SH-SY5Y (cell line): ENCODE data around the gene SNCAIP.

Source experiments
- GATA2 ChIP-seq: IDR thresholded peaks from 2 replicates; pipeline ENCODE4 v1.6.1; 2011; ENCODE audit warnings: mild to moderate bottlenecking, low read depth, low read length
- GATA3 ChIP-seq: IDR thresholded peaks from 2 replicates; pipeline ENCODE4 v1.6.1; 2011; ENCODE audit warnings: low read depth, mild to moderate bottlenecking, low read length, moderate library complexity

SNCAIP gene

DNA sequence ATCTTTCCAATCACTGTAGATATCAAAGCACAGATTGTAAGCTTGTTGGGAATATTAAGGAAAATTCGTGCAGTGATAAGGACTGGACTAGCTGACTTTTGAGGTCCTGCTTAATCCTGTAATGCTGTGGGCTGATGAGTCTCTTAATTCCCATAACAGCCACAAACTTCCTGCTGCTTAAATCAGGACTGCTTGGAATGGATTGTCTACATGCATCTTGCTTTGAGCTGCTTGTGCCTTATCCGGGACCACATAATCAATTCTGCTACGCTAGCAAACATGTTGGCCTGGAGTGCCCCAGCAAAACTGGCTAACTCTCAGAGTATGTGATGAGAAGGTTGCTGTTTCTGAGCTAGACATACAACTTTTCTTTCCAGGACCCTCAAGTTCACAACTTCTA, 79.6 kb downstream of the SNCAIP start:
- TF ChIP-seq GATA3 (no peak), GATA2 (no peak)

DNA sequence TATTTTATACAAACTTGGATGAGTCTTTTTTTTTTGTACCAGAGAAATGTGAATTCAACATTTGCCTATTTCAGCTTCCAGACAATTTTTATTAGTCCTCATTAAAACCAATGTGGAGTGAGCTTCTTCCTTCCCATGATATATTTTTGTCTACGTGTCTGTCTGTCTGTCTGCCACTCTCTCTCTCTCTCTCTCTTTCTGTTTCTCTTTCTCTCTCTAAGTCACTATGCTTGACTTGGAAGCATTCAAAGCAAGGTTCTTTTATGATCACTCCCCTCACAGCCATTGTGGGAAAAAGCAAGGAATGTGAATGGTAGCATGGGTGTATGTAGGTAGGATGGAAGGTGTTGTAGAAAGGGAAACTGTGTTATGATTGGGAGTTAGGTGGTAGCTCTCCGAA, 80.2 kb downstream of the SNCAIP start:
- no peak for TF ChIP-seq GATA3
- no peak for TF ChIP-seq GATA2

DNA sequence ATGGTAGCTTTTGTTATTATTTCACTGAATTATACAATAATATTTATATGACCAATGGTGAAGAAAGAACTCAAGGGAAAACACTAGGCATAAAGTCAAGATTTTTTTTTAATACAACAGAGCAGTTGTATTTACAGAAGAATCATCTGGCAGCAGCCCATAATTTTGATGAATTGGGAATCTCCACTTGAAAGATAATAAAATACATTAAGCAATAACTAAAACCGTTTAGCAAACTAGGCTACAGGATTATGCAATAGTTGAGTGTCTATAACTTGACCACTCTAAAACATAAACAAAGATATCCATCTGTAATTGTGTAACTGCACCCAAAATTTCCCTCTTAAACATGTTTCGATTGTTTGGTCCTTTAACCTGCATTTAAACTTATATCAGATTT, 80.8 kb downstream of the SNCAIP start:
- TF ChIP-seq GATA2 (no peak), GATA3 (no peak)

DNA sequence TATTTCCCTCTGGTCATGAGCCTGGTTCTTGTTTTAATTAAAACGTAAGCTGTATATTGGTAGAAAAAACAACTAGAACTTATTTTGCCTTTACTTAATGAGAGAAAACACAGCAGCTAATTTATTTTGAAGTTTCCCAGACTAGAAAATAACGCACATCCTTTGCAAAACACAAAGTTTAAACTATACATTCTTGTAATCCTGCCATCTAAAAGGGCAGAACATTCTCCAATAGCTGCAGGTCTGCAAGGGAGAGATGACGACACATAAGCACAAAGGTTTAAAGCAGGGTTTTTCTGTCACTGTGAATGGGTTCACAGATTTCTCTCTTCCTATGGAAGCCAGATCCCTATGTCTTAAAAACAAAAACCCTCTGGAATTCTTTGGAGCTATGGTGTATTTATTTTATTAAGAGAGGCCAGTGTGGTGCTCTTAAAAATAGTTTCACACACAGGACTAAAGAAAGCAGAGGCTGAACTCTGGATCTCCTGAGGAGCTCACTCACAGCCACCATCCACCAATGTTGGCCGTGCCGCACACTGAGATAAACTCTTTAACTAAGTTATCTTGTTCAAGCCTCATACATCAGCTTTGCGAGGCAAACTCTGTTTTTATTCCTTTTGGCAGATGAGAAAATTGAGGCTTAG, 82.4 kb downstream of the SNCAIP start:
- TF ChIP-seq GATA3 (no peak), GATA2 (no peak)

DNA sequence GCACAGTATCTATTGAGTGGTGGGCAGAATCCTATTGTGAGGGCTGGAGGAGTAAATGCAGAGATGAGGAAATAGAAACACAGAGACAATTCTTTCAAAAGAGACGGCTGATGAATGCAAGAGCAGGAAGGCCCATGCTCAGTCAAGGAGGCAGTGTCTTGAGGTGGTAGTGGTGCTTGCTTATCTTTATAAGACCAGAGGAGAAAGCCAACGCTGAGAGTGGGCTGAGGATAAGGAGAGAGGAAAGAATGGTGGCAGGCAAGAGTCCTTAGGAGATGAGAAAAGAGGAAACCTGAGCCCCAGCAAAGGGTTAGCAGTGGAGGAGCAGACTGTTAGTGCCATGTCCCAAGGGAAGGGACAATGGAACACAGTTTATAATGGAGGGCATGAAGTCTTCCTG, 86.0 kb downstream of the SNCAIP start:
- TF ChIP-seq GATA2 (no peak), GATA3 (no peak)

DNA sequence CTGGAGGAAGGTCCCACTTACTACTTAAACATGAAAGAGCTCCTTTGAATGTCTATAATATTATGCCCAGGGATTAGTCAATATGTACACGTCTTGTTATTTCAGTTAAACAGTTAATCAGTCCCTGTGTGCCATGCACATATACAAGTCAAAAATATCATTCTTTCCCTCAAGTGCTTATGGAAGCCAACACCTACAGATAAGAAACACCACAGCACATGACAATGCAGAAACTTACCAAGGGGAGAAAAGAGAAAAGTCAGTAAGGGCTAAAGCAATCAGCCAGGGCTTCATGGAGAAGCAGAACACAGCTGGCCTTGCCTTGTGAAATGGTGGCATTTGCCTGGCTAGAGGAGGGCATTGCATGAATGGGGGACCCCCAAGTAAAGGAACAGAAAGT, 88.3 kb downstream of the SNCAIP start:
- no peak for TF ChIP-seq GATA3
- no peak for TF ChIP-seq GATA2

DNA sequence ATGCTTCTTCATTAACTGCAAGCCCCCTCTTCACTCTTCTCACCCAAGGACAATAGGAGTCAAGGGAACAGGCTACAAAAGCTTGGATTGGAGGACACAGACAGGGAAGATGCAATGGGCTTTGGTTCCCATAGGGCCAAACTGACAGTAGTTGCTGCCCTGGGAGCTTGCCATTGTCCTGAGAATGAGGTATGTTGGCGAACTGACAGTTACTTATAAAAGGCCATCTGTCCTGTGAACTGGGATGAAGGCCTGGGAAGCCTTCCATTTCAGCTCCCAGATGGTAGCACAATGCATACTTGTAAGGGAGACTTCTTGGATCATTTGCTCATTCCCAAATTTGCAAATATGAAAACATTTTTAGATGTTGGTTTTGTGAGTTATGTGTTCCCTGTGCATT, 88.9 kb downstream of the SNCAIP start:
- TF ChIP-seq GATA2 (no peak), GATA3 (no peak)

DNA sequence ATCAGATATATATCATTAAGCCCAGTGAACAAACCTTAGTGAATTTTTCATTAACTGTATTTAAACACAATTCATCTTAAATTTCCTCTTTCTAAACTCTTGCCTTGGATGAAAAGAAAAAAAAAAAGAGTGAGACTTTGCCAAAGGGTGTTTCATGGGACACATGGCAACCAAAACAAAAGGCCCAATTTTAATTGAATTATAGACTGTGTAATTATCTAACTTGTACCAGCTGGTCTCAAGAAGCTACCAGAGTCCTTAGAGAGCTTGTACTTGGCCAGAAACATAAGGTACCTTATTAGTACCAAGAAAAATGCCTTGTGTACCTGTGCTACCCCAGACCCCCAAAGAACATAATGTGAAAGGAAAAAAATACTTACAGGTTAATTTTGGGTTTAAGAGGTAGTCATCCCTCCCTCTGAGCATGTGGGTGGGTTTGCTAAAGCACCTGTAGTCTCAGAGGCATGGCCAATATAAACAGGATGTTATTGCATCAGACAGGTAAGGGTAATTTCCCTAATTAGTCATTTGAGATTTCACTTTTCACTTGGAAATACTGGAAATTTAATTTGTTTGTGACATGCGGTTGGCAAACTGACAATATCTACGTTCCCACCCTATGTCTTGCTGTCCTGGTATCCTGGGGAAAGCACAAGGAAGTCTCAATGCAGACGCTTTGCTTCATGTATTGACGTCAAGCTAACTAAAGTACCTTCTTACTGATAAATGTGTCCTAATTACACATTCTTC, 90.1 kb downstream of the SNCAIP start:
- TF ChIP-seq GATA3 = no peak
- no peak for TF ChIP-seq GATA2

DNA sequence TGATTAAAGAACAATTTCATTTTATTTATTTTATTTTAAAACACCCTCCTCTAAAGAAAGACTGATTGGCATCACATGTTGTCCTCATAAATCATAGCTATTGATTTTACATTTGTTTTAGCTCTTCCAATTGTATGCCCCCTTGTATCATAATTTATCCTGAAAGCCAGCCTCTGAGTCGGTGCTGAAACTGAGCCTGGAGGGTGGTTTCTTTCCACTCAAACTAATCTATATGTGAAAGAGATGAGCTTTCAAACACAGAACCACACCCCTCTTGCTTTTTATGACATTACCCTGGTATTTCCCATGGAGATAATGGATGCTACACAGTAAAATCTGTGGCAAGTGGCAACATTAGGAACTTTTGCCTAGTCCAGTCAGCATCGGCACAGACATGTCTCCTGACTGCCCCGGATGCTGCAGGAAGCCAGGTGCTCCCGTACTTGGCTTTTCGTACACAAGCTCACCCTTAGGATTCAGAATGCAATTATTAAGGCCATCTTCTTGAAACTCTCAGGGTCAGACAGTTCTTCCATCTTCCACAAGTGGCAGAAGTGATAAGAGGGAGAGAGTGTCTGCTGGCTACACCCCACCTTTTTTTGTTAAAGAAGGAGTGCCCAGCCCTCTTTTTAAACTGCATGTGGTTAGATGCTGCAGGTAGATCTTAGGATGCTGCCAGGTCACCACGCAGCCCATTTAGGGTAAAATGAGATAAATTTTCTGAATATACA, 91.1 kb downstream of the SNCAIP start:
- no peak for TF ChIP-seq GATA2
- no peak for TF ChIP-seq GATA3

DNA sequence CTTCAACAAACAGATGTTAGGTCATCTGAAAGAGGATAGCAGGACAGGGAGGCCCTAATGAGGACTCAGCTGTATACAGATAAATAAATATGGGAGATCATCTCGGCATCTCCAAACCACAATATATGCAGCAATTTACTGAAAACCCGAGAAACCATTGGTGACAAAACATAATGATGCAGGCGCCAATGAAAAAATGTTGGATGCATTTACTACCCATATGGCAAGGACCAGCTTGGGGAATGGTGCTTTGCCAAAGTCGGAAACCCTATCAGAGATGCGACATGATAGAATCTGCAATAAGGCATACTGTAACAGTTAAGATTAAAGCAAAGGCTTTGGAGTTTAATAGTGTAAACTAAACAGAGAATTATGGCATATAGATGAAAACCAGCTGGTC, 92.0 kb downstream of the SNCAIP start:
- TF ChIP-seq GATA2 (no peak), GATA3 (no peak)

DNA sequence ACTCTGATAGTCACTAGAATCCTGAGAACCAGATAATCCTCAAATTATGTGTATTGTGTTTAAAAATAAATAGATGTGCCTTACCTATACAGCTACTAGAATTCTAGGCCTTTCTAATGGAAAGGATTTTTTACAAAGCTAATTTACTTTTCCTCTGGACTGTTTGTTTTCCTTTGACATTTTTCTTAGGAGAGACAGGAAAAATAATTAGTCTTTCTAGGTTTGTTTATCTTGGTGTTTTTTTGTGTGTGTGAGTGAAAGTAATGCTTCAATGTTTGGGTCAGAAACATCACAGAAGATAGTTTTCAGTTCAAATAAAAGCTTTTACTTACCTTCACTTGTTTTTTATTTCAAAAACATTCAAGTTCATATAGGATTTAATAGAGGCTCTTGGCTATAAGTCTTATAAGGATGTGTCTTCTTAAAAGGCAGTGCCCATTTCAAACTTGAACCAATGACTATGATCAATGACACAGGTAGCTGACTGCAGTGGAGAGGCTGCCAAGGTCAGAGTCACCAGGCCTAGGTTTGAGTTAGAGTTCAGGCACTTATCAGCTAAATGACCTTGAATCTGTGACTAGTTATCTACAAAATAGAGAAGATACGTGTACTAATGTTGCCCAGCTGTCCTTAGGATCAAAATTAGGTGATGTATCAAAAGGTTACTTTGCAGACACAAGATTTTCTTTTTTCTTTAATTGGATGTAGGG, 92.8 kb downstream of the SNCAIP start:
- TF ChIP-seq GATA3 (no peak), GATA2 (no peak)

DNA sequence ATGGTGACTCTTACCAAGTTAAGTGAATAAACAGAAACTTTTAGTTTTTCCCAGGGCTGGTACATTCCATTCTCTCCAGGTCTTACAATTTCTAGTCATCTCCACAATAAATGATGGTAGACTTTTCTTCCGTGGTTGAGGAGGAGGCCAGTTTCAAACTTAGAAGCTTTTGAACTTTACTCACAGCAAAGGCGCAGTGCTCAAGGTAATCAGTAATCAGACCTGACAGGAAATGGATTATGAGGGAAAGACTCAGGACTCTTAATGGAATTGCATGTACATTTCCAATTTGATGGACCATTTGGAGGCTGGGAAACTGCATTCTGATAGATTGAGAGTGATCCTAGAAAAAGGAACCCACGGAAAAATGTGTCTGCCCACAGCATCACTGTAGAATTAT, 93.7 kb downstream of the SNCAIP start:
- TF ChIP-seq GATA2 (no peak), GATA3 (no peak)

DNA sequence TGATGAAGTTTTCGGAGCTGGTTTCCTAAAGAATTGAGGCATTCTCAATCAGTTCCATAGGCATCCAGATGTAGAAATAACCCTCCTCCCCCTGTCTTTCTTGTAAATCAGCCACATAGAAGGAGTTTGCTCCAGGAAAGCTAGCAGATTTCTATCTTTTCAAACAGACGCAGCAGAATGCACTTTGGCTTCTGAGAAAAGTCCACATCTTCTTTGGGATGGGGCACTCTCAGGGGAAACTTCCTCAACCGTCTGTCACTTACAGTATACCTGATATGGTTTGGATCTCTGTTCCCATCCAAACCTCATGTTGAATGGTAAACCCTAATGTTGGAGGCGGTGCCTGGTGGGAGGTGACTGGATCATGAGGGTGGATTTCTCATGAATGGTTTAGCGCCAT, 94.1 kb downstream of the SNCAIP start:
- TF ChIP-seq GATA3 (no peak), GATA2 (no peak)

DNA sequence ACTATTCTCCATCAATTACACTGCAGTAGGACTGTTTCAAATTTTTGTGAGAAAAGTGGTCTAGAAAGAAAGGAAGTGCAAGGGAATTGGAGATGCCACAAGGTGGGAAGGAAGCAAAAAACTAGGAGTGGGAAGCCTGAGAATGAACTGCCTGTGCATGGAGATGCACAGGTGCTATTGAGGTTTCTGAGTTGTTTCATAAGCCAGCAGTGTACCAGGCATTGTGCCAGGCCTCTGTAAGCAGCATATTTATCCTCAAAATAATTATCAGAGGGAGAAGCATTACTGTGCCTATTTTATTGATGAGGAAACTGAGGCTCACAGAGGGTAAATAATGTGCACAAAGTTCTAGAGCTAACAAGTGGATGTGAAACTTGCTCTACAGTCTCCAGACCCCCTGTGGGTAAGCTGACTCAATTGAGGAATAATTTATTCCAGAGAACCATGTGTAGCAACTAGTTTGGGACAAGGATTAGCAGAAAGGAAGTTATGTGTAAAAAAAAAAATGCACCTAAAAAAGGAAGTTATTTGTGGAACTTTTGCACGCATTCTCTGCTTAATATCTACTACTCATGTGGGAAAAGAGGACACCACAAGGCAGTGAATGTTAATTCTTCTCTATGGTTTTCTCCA, 96.7 kb downstream of the SNCAIP start:
- TF ChIP-seq GATA2 = no peak
- TF ChIP-seq GATA3 = no peak
